SH-SY5Y (cell line): ENCODE results near the gene RCAN2.

Experiments
- GATA2 ChIP-seq: IDR thresholded peaks from 2 replicates; pipeline ENCODE4 v1.6.1; 2011; ENCODE audit warnings: mild to moderate bottlenecking, low read depth, low read length
- GATA3 ChIP-seq: IDR thresholded peaks from 2 replicates; pipeline ENCODE4 v1.6.1; 2011; ENCODE audit warnings: low read depth, mild to moderate bottlenecking, low read length, moderate library complexity

Gene RCAN2

GRCh38 chr6:46174904-46175303 lies 316.3 kb downstream of the RCAN2 start:
- TF ChIP-seq GATA2 (no peak), GATA3 (no peak)

GRCh38 chr6:46172176-46172575 lies 319.1 kb downstream of the RCAN2 start:
- no peak for TF ChIP-seq GATA2
- no peak for TF ChIP-seq GATA3
